NB4 (cell line): ENCODE data around the gene PRSS21.

Source experiments
- CTCF ChIP-seq: IDR thresholded peaks from one replicate; pipeline ENCODE4 v1.5.1; 2012; ENCODE audit warnings: low read depth, low read length
- POLR2A ChIP-seq: IDR thresholded peaks from 2 replicates; pipeline ENCODE4 v1.6.1; 2011; ENCODE audit warnings: mild to moderate bottlenecking; ENCODE audit not compliant: insufficient read length; ENCODE audit errors: extremely low read depth

- TF ChIP-seq CTCF (no peak), POLR2A (no peak)
These were observed 1.7 kb upstream of the PRSS21 start for GRCh38 chr16:2815299-2815771.
